GM21360 (cell line): Measurements from ENCODE around the gene MARF1.
"Not testable (repeated sequence)": the region's sequence is repeated elsewhere in the genome, so short reads cannot be mapped to it uniquely, and the experiment has no call there.

Experiments used
- ATAC-seq: cut with Tn5 transposase; IDR thresholded peaks from one replicate; pipeline ENCODE4 v1.9.1; 2021; ENCODE audit warnings: mild to moderate bottlenecking, moderate library complexity; ENCODE audit not compliant: unreplicated experiment

Gene MARF1

DNA sequence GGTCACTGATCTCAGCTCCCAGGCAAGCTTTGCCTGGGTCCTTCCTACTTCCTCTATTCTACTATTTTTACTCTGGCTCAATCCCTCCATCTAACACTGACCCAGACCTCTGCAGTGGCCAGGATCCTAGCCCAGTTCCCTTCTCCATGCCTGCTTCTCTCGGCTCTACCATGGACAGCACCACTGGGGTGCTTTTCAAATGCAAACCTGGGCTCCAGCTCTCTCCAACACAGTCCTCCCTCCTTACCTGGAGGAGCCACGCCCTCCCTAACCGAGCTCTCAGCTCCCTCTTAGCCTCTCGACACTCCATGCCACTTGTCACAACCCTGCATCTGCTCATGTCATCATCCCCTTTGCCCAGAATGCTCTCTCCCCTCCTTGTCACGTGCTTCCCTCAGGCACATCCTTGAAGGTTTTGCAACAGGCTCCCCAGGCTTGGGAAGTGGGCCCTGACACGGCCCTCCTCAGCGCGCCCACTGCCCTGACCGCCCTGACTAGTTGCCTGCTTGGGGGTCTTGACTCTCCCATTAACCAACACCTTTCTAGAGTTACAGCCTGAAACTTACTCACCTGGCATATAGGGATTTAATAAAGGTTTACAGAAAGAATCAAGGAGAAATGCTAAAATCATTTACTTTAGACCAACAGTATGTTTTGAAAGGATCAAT, 41.6 kb downstream of the MARF1 start:
- no peak for ATAC-seq

DNA sequence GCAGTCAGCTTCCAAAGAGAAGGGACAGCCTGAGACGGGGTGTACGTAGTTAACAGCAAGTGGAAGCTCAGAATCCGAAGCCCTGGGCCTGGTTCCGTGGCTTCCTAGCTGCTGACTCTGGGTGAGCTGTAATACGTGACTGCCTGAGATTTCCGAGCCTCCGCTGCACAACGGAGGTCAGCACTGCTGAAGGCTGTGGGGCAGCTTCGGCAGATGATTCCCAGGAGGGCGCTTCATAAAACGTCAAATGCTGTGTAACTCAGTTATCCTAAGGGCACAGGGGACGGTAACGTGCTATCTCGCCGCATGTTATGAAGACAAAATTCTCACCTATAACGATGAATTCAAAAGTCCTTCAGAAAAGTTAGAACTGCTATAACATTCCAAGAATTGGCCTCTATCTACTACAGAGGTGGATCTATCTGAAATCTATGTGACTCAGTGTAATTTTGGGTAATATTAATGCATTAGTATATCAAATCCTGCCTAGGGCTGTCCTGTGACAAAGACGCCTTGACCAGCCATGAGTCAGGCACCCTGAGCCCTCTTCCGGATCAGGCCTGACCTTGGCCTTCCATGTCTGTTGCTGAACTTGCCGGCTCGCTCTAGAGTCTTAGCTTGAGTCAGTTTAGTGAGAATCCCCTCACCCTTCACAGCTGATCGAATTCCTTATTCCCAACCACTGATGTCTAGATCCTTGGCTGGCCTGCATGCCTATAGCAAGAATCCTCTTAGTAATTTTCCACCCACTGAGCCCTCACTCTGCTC, 43.5 kb downstream of the MARF1 start:
- no peak for ATAC-seq

DNA sequence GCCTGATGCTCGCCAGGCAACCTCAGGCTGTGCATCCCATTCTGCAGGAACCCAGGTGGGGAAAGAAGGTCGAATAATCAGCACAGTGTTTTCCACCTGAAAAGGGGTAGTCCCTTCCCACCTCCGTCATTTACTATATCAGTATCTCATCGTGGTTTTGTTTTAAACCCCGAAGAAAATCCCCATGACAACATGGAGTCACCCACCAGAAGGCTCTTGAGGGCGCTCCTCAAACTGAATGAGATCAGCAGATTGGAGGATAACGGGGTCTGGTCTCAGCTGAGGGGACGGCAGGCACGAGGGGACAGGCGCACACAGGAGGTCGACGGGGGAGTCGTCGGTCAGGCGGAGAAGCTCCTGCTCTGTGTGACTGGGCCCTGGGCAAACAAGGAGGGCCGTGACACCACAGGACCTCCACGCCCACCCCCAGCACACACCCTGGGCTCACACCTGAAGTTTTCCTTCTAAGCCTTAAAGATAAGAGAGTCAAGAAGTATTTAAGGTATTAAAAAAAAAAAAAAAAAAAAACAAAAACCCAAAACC, 44.2 kb downstream of the MARF1 start:
- ATAC-seq = no peak

DNA sequence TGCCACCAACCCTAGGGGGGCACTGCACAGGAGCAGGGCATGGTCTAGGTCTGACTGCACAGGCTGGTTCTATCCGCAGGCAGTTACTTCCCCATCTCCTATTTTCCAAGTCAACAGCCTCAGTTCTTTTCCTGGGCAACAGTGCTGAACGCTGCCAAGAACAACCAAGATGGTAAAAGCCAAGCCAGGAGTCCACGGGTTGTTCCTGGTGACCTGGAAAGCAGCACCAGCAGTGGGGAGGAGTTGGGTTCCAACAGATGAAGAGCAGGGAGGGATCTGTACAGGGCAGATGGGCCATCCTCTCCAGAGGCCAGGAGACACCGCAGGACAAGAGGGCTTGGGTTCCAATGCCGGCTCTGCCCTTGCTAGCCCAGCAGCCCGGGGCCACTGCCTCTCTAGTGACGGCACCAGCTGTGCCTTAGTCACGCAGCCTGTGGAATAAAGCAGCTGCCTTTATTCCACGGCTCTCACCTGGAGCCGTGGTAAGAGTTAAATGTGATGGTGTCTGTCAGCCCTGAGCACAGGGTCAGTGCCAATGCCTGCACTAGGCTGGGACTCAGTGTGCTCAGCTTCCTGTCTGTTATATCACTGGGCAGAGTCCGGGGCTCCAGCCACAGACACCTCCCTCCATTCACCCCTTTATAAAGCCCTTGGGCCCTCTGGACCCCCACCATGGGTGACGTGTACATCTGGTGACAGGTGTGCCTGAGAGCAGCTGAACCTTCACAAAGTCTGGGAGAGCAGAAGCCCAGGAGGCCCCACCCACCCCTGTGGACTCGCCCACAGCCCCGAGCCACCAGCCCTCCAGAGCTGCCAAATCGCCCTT, 44.9 kb downstream of the MARF1 start:
- ATAC-seq = no peak

DNA sequence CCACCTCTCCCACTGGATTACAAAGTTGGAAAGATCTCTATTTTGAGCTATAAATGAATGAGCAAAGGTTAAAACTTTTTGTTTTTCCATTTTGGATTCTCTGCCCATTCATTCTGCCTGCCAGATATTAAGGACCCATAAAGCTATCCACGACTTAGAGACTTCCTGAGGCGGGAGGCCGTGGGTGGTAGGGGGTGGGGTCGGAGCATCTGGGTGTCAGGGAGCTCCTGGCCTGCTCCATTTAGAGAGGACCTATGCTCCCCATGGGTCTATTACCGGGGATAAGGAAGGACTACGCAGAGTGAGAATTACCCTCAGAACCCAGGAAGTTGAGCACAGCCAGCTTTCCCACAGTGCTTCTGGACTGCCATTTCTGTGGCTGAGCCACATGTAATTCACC, 45.8 kb downstream of the MARF1 start:
- no peak for ATAC-seq

DNA sequence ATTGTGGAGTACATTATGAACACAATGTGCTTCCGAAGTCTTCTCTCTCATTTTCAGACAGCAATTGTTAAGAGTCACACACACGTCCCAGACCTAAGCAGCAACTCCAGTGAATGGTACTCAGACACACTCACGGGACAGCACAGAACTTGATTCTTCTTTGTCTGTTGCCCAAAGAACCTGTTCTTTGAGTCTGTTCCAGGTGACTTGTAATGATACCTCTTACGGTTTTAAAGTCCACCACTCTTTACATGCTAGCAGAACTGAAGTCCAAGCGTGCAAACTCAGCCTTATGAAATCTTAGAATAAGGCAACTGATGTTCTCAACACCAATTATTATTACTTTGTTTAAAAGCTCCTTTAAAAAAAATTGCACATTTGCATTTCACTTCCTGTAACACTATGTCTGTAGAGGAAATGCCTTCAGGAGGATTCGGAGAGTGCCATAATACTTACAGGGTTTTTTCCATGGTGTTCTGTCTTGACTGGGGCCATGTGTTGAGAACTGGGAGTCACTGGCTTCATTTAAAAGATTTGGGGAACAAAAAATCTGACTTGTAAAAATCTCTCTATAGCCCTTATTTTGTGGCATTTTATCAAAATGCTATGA, 48.1 kb downstream of the MARF1 start:
- ATAC-seq = no peak

DNA sequence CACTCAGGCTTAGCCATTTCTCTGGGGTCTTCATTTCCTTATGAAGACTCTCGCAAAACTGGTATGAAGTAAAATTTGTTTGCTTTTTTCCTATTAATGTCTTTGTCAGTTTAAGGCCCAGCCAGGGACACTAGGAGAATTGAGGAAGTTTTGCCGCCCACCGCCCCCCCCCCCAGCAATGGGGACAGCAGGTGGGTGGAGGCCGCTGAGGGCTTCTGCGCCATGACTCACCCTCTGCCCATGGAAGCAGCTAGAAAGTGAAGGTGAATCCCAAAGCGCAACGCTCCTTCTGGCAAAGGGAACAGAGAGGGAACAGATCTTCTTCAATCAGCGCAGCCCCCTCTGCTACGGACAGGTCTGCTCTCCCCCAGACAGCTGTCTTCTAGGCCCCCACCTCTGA, 49.7 kb downstream of the MARF1 start:
- ATAC-seq = no peak

DNA sequence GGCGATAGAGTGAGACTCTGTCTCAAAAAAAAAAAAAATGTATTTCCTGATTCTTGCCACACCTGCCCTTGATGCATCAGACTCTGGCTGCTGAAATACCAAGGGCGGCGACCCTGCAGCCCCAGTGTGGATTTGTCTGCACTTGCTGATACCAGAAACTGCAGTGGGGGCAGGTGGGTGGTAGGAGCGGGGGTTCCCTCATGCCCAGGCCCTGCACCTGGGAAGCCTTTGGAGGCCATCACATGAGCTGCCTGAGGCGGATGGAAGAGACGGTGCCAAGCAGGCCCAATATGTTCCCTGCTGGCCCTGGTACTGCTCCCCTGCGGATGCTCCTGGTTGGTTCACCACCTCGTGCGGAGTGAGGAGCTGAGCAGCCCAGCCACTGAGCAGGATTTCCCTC, 50.6 kb downstream of the MARF1 start:
- no peak for ATAC-seq

DNA sequence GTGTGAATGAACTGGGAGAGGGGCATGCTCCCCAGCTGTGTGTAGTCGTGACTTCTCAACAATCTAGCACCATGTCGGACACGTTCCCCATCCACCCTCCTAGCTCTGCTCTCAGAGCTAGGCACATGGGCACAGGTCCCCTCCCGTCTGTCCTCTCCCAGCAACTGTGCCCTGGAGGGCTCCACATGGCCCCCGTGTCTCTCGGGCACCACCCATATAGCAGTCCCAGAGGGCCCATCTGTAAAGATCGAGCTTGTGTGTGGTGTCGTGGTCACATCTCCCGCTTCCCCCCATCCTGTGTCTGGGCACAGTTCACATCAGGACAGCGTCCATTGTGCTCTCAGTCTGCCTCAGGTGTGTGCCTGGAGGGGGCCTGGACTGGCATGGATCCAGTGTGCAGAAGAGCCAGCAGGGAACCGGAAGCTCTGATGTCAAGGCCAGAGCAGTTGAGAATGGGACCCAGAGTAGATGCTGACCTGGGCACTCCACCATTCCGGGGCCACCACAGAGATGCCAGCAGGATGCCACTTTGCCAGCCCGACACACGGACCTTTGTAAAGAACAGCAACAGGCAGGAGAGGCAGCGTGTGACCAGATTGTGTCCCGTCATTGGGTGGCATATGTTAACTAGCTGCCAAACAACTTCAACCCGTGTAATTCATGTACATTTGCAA, 55.7 kb downstream of the MARF1 start:
- no peak for ATAC-seq

DNA sequence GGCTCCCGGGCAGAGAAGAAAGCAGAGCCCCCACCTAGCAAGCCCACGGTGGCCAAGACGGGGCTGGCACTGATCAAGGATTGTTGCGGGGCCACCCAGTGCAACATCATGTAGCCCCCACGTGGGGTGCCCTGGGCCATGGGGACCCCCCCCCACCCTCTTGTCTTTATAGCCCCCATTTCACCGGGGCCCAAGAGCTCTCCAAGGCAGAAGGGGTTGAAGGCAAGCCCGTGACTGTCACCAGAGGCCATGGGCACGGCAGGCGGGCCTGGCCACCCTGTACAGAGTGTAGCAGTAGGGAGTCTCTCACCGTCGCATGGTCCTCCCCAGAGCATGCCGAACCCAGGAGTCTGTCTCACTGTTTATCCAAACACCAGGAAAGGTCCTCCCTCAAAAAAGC, 56.2 kb downstream of the MARF1 start:
- no peak for ATAC-seq

DNA sequence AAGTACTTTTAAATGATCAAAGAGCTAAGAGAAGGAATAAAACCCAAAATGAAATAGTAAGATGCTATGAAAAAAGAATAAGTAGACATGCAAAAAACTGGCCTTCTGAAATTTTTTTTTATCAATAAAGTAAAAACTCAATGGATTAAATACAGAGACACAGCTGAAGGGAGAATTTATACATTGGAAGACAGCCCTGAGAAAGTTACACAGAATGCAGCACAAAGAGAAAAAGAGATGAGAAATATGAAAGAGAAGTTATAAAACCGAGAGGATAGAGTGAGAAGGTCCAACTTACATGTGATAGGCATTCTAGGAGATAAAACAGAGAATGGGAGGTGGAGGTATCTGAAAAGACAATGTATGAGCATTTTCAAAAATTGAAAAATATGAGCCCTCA, 57.0 kb downstream of the MARF1 start:
- no peak for ATAC-seq

DNA sequence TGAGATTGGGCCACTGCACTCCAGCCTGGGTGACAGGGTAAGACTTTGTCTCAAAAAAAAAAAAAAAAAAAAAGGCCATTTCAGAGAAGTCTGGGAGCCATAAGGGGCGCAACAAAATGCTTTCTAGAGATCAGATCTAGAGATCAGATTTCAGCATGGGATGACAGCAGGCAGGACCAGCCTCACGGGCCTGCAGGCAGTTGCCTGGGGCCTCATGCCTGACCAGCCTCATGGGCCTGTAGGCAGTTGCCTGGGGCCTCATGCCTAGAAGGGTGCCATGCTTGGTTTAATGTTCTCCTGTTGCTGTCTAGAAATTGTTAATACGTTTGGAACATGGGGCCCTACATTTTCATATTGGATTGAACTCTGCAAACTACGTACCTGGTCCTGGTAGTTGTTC, 59.4 kb downstream of the MARF1 start:
- ATAC-seq = no peak

DNA sequence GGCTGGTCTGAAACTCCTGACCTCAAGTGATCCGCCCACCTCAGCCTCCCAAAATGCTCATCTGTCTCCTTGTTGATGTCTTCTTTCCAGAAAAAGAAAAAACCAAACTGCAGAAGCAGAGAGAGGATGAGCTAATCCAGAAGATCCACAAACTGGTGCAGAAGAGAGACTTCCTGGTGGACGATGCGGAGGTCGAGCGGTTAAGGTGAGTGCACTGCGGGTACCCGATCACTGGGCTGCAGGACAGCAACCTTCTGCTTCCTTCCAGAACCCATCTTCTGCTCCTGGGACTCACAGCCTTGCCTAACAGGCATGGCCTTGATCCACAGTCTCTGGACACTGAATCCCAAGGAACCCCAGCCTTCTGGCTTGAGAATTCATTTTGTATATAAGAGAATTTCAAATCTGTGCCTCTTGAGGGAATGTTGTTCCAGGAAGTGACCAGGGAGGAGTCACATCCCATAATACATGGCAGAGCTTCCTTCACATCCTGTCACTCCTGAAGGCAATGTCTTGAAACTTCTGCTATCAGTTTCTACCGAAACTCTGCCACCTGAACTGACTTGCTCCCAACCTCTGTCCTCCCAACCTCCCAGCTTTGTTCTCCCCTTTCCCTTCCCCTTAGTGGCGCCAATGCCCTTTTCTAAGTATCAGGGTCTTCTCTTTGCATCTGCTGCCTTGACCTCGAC, 61.7 kb downstream of the MARF1 start:
- no peak for ATAC-seq

DNA sequence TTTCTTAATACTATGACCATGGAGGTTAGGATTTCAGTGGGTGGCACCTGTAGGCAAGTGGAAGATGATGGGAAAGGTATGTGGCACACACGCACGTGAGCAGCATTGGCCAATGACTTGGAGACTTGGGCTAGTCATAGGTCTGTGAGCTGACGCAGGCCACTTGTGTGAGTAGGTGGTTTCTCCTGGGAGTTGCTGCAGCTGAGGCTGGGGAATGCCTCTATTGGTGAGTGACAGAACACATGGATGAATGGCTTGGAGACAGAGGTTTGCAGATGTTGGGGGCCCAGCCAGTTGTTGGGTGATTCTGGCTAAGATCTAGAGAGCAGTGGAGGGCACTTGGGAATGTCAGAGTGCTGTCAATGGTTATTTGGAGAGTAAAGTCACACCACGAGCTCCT, 64.1 kb downstream of the MARF1 start:
- ATAC-seq = no peak

DNA sequence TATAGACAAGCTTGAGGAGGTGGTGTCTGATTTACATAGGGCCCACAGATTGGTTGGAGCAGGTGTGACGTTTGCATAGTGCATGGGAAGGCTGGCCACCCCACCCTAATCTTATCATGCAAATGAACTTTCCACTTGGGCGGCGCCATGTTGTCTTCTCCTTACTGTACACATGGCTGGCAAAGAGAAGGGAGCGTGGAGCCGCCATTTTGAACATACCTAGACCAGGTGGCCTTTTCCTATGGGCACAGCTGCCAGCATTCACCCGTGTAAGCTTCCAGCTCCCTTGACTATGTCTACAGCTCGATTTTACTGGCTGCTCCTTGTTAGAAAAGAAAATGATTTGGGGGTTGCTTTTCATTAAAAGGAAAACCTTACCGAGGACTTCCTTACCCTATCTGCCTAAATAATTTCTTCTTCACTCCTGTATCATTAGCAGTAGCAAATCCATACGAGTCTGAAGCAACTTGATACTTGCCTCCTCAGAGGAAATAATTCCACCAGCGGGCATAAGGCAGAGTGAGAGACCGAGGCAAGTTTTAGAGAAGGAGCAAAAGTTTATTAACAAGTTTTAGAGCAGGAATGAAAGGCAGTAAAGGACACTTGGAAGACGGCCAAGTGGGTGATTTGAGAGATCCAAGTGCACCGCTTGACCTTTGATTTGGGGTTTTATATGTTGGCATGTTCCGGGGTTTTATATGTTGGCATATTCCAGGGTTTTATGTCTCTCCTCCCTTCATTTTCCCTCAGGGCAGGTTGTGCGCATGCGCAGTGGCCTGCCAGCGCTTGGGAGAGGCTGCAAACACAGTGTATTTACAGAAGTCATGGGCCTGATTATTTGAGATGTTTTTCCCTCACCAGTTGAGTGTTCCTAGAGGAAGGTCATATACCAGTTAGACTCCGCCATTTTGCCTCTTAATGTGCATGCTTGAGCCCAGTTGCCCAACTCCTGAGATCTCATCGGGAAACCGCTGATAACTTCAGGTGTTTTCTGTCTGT, 65.7 kb downstream of the MARF1 start:
- no peak for ATAC-seq

DNA sequence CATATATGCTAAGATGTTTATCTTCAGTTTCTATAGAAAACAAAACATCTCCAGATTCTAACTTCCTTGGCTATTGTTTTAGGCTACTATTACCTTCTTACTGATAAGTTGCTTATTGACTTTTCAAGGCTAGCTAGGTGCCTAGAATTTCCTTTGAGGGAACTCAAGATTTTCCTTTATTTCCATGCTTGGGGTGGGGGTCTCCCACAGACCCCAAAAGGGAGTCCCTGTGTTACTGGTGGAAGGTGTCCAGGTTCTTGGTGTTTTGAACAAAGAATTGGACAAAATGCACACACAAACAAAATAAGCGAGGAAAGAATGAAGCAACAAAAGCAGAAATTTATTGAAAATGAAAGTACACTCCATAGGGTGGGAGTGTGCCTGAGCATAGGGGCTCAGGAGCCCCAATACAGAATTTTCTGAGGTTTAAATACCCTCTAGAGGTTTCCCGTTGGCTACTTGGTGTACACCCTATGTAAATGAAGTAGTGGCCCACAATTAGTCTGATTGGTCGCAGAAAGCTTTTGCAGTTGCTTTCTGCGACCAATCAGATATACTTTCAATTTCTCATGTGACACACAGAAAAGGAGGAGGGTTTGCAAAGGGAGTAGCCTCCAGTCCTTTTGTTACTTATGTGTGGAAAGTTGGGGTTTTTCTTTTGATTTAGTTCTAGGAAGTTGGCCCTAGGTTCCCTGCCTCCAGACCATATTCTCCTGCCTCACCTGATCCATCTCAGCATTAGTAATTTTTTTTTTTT, 67.5 kb downstream of the MARF1 start:
- no peak for ATAC-seq

DNA sequence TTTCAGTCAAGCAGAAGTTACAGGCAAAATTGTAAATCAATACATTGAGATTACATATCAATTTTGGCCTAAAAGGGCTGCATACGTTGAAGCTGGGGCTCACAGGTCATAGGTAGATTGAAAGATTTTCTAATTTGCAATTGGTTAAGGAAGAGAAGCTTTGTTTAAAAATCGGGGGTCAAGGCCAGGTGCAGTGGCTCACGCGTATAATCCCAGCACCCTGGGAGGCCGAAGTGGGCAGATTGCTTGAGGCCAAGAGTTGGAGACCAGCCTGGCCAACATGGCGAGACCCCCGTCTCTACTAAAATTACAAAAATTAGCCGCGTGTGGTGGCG, 68.4 kb downstream of the MARF1 start:
- ATAC-seq = no peak

DNA sequence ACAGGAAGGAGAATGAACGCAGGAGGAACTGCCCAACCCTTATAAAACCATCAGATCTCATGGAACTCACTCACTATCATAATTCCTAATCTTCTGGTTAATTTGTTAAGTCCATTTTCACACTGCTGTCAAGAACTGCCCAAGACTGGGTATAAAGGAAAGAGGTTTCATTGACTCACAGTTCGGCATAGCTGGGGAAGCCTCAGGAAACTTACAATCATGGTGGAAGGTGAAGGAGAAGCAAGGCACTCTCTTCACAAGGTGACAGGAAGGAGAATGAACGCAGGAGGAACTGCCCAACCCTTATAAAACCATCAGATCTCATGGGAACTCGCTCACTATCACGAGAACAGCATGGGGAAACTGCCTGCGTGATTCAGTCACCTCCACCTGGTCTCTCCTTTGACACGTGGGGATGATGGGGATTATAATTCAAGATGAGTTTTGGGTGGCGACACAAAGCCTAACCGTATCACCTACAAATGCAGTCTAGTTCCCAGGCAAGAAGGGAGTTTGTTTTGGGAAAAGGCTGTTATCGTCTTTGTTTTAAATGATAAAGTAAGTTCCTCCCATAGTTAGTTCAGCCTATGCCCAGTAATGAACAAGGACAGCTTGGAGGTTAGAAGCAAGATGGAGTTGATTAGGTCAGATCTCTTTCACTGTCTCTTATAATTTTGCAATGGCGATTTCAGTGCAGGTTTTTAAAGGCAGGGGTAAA, 68.9 kb downstream of the MARF1 start:
- ATAC-seq = not testable (repeated sequence)
